ENCODE measurements around the gene ABCC5. TPM values are rescaled to one million over a fixed set of nuclear protein-coding genes. Genes with fewer than 3 reads are reported as not detected.

The ABCC5 gene
- total and polyA plus RNA-seq, 2 of the 8 experiments (the other 6 are each of a cell fraction or from before 2014, with no cell fraction given) = 25.3 to 40.8 TPM

DNA sequence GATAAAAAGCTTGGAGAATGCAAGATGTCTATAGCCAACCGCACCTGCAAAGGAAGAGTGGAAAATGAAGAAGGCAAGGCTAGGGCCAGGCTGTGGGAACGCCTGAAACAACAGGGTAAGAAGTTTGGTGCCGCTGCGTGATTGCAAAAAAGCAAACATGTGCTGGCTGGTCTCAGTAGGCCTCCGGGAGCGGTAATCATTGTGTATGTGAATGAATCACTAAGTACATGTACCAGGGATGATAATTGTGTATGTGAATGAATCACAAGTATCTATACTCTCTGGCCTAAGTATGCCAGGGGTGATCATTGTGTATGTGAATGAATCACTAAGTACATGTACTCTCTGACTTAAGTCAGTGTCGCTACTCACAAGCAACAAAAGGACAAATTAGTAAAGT lies 92.7 kb downstream of the ABCC5 start:
- Histone ChIP-seq H3K23ac (ENCODE audit: insufficient read length) (no peak overlapping the region), H3K9ac (replicated peaks in 1 of 4; ENCODE audit: extremely low read depth in 1 of 4, low read depth in 3 of 4, low read length in 3 of 4) (no peak overlapping the region), H3K4me1 (replicated peaks in 1 of 4; ENCODE audit: control insufficient read depth in 3 of 4, insufficient read depth in 4 of 4, low read length in 3 of 4) (no peaks in the 10 kb centered on the region), H3K9me3 (ENCODE audit: insufficient read depth in 2 of 2, low read depth in 1 of 2, low read length in 1 of 2) (no peaks in the 10 kb centered on the region), H2AK5ac (ENCODE audit: low read depth, low read length) (no peak overlapping the region), H2BK15ac (ENCODE audit: low read length) (no peak overlapping the region), H3K14ac (ENCODE audit: insufficient read length) (no peak overlapping the region), H3K4me2 (ENCODE audit: insufficient read depth in 1 of 2, low read depth in 2 of 2, low read length in 2 of 2) (no peak overlapping the region), H3K56ac (replicated peaks; ENCODE audit: insufficient read length, low read depth, low read length) (no peak overlapping the region), H2BK5ac (ENCODE audit: low read depth, low read length) (no peak overlapping the region), H4K5ac (ENCODE audit: insufficient read length, low read depth, low read length) (no peak overlapping the region), H4K8ac (ENCODE audit: extremely low read depth, insufficient read depth, low read length) (no peak overlapping the region), H2BK12ac (ENCODE audit: low read depth, low read length) (no peak overlapping the region), H3K4me3 (ENCODE audit: extremely low read depth in 1 of 4, insufficient read depth in 2 of 4, low read depth in 3 of 4, low read length in 4 of 4) (no peak overlapping the region), H2BK120ac (replicated peaks; ENCODE audit: low read depth, low read length) (no peak overlapping the region), H3K79me2 (ENCODE audit: control insufficient read depth in 1 of 2, insufficient read depth in 2 of 2, low read length in 2 of 2) (no peaks in the 10 kb centered on the region), H4K20me1 (replicated peaks in 1 of 2; ENCODE audit: control insufficient read depth in 1 of 2, insufficient read depth in 2 of 2, low read length in 2 of 2) (no peaks in the 10 kb centered on the region), H3K79me1 (ENCODE audit: low read depth, low read length) (no peaks in the 10 kb centered on the region), H2BK20ac (ENCODE audit: low read length) (no peak overlapping the region), H4K91ac (replicated peaks; ENCODE audit: insufficient read length, low read length) (no peak overlapping the region), H3K36me3 (ENCODE audit: control insufficient read depth in 2 of 4, insufficient read depth in 4 of 4, low read length in 3 of 4) (peaks cover 0 to 31% (median 16%) of the 10 kb centered on the region in 4 experiments; a peak in 7 of 8 replicates), H3K27me3 (replicated peaks in 1 of 4; ENCODE audit: control insufficient read depth in 3 of 4, extremely low read depth in 1 of 4, insufficient read depth in 3 of 4, low read length in 3 of 4) (no peaks in the 10 kb centered on the region), H3K27ac (ENCODE audit: low read depth, low read length) (no peak overlapping the region), H3K4ac (replicated peaks; ENCODE audit: insufficient read length, low read depth, low read length) (no peak overlapping the region), H2AFZ (ENCODE audit: low read length) (no peak overlapping the region), H3K18ac (ENCODE audit: extremely low read depth, low read length) (no peak overlapping the region), H3K23me2 (ENCODE audit: low read depth, low read length) (no peaks in the 10 kb centered on the region)
- WGBS, 2 experiments (ENCODE audit: extremely low coverage in 1 of 2, insufficient coverage in 1 of 2, insufficient read length in 1 of 2, insufficient replicate concordance in 2 of 2, low coverage in 1 of 2, low lambda C conversion rate in 2 of 2, missing lambda C conversion rate in 1 of 2) = 88% methylated on average over 7 of the region's 7 CpGs; no CpG with 5 or more reads in 1 of the 2 experiments
- FAIRE-seq = no peak
- CTCF ChIA-PET (ENCODE audit: partially characterized antibody) = interaction anchor here (1.3 kb wide), 1 partner anchor 20 kb away, joined by 5 read pairs; no protein-coding TSS in a partner anchor
- no peak for TF ChIP-seq RXRA (IDR thresholded peaks at IDR 0.05; ENCODE audit: insufficient read depth, low read depth, low read length)
- TF ChIP-seq BRCA1 (IDR thresholded peaks at IDR 0.05; ENCODE audit: low read depth, low read length) = no peak
- no peak for TF ChIP-seq RNF2 (IDR thresholded peaks at IDR 0.05; ENCODE audit: borderline replicate concordance, low read depth, low read length, missing control alignments, poor library complexity, severe bottlenecking)
- TF ChIP-seq TAF7 (optimal IDR thresholded peaks at IDR 0.05; ENCODE audit: borderline replicate concordance, low read depth, low read length) = no peak
- TF ChIP-seq CBX8 (IDR thresholded peaks at IDR 0.05; ENCODE audit: borderline replicate concordance, low read depth, low read length) = no peak
- TF ChIP-seq TEAD4 (IDR thresholded peaks at IDR 0.05; ENCODE audit: low read depth, low read length) = no peak
- no peak for TF ChIP-seq EZH2 (IDR thresholded peaks at IDR 0.05; ENCODE audit: low read depth, low read length, severe bottlenecking)
- POLR2A ChIA-PET (ENCODE audit: partially characterized antibody) = no interaction called here
- DNase-seq (ENCODE audit: low read depth in 1 of 2, low spot score in 2 of 2) = no peak

Measured in H1 (cell line).